MG63 (cell line): ENCODE measurements around the gene MEX3A. TPM values are rescaled to one million over a fixed set of nuclear protein-coding genes. Genes with fewer than 3 reads are reported as not detected.
"Not testable (repeated sequence)": the region's sequence is repeated elsewhere in the genome, so short reads cannot be mapped to it uniquely, and the experiment has no call there.

Experiments
- DNase-seq: peaks from one replicate; pipeline ENCODE4 v3.0.0-alpha.2; 2020
- H3K27me3 ChIP-seq: fragments of 250-450 bp; sonication (Bioruptor Pico); 2 replicates; pipeline ENCODE4 v1.5.1; 2020; ENCODE audit warnings: mild to moderate bottlenecking, moderate library complexity
- H3K36me3 ChIP-seq: fragments of 250-450 bp; sonication (Bioruptor Pico); 2 replicates; pipeline ENCODE4 v1.5.1; 2020; ENCODE audit warnings: mild to moderate bottlenecking, moderate library complexity
- H3K4me3 ChIP-seq: fragments of 250-450 bp; sonication (Bioruptor Pico); 2 replicates; pipeline ENCODE4 v1.5.1; 2020; ENCODE audit warnings: mild to moderate bottlenecking, moderate library complexity
- H3K9me3 ChIP-seq: fragments of 250-450 bp; sonication (Bioruptor Pico); 2 replicates; pipeline ENCODE4 v1.5.1; 2020; ENCODE audit warnings: mild to moderate bottlenecking, moderate library complexity
- total RNA-seq: library from RNA; depleted of rRNA; stranded (reverse); fragments of >200 nt; shearing (Covaris generic); gene quantifications from 2 replicates; pipeline ENCODE4 v1.2.3, GENCODE V29; 2014; ENCODE audit warnings: low replicate concordance; rRNA removed

MEX3A gene, protein sequence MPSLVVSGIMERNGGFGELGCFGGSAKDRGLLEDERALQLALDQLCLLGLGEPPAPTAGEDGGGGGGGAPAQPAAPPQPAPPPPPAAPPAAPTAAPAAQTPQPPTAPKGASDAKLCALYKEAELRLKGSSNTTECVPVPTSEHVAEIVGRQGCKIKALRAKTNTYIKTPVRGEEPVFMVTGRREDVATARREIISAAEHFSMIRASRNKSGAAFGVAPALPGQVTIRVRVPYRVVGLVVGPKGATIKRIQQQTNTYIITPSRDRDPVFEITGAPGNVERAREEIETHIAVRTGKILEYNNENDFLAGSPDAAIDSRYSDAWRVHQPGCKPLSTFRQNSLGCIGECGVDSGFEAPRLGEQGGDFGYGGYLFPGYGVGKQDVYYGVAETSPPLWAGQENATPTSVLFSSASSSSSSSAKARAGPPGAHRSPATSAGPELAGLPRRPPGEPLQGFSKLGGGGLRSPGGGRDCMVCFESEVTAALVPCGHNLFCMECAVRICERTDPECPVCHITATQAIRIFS
- 2.3 and 2.7 TPM in 2 replicates for total RNA-seq

GRCh38 chr1:156082309-156083091 is at the start of gene MEX3A:
Gene MEX3A (minus strand): TSS chr1:156082465. CDS start chr1:156081998, 467 bp downstream.
- Histone ChIP-seq H3K36me3 (no peaks in the 10 kb centered on the region), H3K4me3 (peak within 1 kb of the TSS; percentile 68), H3K9me3 (no peaks in the 10 kb centered on the region), H3K27me3 (no peaks in the 10 kb centered on the region)
- peak; percentile 83 for DNase-seq

GRCh38 chr1:156130578-156130942 is 48.3 kb upstream of the MEX3A start:
- H3K4me3 ChIP-seq = no peak overlapping the region
- H3K36me3 ChIP-seq = peaks cover 86% of the 10 kb centered on the region
- H3K9me3 ChIP-seq = no peaks in the 10 kb centered on the region
- DNase-seq = no peak
- H3K27me3 ChIP-seq = no peaks in the 10 kb centered on the region

DNA sequence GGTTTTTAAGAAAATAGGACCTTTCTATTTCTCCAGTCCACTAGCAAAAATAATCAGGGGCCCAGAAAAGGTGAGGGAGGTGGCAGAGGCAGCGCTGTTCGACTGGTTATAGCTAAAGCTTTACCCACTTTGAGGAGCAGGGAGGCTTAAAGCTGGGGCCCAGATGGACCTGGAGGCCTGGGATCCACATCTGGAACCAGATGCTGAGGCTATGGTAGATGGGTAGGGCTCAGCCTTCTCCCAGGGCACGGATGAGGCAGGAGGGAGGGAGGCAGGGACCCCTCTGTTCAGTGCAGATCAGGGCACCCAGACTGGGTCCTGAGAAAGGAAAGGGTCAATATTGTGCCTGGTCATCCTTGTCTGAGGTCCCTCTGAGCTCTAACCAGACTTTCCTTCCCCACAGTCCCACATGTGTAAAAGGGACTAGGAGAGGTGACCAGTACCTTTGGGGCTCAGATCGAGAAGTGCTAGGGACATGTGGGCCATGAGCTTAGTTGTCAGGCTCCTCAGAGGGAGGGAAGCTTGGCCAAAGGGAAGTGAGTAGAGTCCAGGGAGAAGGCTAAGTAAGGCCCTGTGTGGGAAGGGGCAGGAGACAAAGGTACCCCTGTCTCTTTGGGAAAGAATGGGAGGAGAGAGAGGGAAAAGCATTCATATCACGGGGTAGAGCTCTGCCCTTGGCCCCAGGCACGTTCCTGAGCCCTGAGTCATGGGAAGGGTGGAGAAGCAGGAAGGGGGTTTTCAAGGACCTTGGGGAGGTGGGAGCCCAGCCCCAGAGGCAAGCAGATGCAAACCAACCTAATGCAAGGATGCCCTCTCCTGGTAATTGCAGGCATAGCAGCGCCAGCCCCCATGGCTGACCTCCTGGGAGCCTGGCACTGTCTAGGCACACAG is 47.7 kb upstream of the MEX3A start:
- DNase-seq = peak; percentile 99
- Histone ChIP-seq H3K9me3 (no peaks in the 10 kb centered on the region), H3K36me3 (peaks cover 84% of the 10 kb centered on the region), H3K27me3 (no peaks in the 10 kb centered on the region), H3K4me3 (peak overlapping the region; percentile 7; the same call in 1 of the 2 replicates)

DNA sequence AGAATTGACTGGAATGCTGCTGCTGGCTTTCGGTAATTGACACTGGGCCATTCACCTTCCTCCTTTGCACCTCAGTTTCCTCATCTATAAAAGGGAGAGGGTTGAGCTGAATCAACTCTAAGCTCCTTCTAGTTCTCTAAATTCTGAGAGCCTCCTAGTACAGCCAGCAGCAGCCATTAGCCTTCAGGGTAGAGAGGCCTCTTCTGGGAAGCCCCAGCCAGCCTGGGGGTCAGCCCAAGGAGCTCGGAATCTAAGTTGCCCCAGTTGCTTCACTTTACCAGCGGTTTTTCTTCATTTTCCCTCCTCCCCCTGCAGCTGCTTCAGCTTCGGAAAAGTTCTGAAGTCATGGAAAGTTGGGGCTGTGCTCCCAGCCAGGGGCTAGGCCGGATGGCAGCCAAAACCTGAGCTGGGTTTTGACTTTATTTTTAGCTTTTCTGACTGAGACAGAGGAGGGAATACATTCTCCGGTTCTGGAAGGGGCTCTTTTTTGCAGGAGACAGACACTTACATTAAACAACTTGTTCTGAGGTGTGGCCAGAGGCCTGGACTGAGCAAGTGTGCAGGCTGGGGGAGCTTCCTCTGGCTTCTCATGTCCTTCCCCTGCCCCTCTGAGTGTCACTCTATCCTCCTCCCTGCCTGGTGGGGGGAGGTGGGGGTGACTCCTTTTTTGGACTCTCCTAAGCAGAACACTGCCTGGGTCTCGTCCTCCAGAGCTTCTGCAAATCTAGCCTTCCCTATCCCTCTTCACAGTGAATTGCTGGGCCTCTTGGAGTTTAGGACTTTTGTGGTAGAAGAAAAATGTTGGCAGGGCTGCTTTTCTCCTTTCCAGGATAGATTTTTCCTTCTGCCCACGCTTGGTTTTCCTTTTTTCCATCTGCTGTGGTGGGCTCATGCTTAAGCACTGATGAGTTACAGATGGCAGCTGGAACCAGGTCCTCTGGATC is 46.7 kb upstream of the MEX3A start:
- H3K27me3 ChIP-seq = no peaks in the 10 kb centered on the region
- H3K9me3 ChIP-seq = no peaks in the 10 kb centered on the region
- no peak overlapping the region; the same call in none of the 2 replicates for H3K4me3 ChIP-seq
- H3K36me3 ChIP-seq = peaks cover 83% of the 10 kb centered on the region
- DNase-seq = peak; percentile 58

GRCh38 chr1:156128308-156128653 is 46.0 kb upstream of the MEX3A start:
- Histone ChIP-seq H3K4me3 (no peak overlapping the region; the same call in 1 of the 2 replicates), H3K9me3 (no peaks in the 10 kb centered on the region), H3K27me3 (no peaks in the 10 kb centered on the region), H3K36me3 (peaks cover 81% of the 10 kb centered on the region)
- no peak for DNase-seq

- Histone ChIP-seq H3K27me3 (no peaks in the 10 kb centered on the region), H3K36me3 (peaks cover 70% of the 10 kb centered on the region), H3K9me3 (no peaks in the 10 kb centered on the region), H3K4me3 (peak overlapping the region; percentile 20)
- DNase-seq = peak; percentile 88
Measured at GRCh38 chr1:156126630-156127534, 44.6 kb upstream of the MEX3A start.

DNA sequence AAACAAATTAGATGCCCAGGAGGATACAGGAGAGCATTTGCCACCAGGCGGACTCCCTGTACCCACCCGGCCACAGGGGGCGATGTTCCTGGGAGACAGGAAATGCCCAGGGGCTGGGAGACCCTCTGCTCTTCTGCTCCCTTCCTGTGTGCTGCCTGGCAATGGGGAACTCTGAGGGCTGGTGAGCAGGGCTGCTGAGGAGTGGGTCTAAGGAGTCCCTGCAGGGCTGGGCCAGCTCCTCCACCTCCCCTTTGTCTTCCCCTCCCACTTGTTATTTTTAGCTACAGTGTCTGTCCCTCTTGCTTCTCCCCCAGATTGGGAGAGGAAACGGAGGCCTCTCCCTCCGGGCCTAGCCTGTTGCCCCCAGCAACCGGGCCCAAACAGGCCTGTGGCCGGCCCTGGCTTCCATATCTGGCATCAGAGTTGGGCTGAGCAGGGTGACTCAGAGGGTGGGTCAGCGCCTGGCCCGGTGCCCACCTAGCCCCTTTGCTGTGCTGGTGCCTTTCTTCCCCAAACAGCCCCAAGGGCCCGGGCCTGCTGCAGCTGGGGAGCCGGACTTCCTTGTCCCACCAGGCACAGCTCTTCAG is 43.9 kb upstream of the MEX3A start:
- Histone ChIP-seq H3K27me3 (no peaks in the 10 kb centered on the region), H3K36me3 (peaks cover 69% of the 10 kb centered on the region), H3K4me3 (peak overlapping the region; percentile 20), H3K9me3 (no peaks in the 10 kb centered on the region)
- peak; percentile 99 for DNase-seq

GRCh38 chr1:156125544-156125943 is 43.3 kb upstream of the MEX3A start:
- H3K9me3 ChIP-seq, DNase-seq, H3K27me3 ChIP-seq: not testable (repeated sequence)
- H3K4me3 ChIP-seq = peak overlapping the region; percentile 8; the same call in 1 of the 2 replicates
- H3K36me3 ChIP-seq = peaks cover 67% of the 10 kb centered on the region

GRCh38 chr1:156124557-156125483 is 42.6 kb upstream of the MEX3A start:
- Histone ChIP-seq H3K4me3 (peak overlapping the region; percentile 8; the same call in 1 of the 2 replicates), H3K27me3 (no peaks in the 10 kb centered on the region), H3K9me3 (no peaks in the 10 kb centered on the region), H3K36me3 (peaks cover 69% of the 10 kb centered on the region)
- DNase-seq = peak; percentile 85

- H3K36me3 ChIP-seq = peaks cover 66% of the 10 kb centered on the region
- DNase-seq = peak; percentile 99
- peak overlapping the region; percentile 25 for H3K4me3 ChIP-seq
- no peaks in the 10 kb centered on the region for H3K9me3 ChIP-seq
- no peaks in the 10 kb centered on the region for H3K27me3 ChIP-seq
Measured at GRCh38 chr1:156123356-156124196, 41.3 kb upstream of the MEX3A start.

DNA sequence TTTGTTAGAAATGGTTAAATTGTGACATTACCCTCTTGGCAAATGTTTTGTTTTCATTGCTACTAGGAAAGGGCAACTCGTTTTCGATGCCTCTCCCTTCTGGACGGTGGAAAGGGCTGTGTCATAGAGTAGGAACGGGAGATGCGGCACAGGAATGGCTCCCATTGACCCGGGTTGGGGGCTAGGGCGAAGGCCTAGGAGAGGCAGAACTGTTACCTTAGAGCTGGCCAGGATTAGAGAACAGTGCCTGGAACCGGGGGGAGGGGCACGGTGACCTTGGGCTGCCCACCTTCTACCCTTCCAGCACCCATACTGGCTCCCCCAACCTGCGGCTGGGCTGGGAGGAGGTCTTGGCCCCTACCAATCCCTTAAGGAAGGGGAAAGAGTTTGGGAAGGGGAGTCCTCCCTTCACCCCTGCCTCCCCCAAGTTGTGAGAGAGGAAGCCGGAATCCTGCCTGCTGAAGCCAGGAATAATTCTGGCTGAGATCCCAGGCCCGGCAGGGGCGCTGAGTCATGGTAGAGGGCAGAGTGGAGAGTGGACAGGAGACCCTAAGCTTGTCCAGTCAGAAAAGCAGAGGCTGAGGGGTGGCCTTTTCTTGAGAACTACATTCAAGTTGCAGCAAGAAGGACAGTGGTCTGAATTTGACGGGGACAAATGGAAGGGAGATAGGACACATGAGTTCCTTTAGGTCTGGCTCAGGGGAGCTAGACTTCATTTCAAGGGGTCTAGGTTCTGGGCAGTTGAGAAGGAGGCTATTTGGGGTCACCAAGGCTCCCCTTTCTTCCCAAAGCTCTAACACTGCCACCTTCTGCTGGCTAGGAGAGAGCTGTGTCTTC is 40.5 kb upstream of the MEX3A start:
- no peaks in the 10 kb centered on the region for H3K9me3 ChIP-seq
- DNase-seq = peak; percentile 99
- H3K36me3 ChIP-seq = peaks cover 66% of the 10 kb centered on the region
- H3K27me3 ChIP-seq = no peaks in the 10 kb centered on the region
- peak overlapping the region; percentile 25 for H3K4me3 ChIP-seq

DNA sequence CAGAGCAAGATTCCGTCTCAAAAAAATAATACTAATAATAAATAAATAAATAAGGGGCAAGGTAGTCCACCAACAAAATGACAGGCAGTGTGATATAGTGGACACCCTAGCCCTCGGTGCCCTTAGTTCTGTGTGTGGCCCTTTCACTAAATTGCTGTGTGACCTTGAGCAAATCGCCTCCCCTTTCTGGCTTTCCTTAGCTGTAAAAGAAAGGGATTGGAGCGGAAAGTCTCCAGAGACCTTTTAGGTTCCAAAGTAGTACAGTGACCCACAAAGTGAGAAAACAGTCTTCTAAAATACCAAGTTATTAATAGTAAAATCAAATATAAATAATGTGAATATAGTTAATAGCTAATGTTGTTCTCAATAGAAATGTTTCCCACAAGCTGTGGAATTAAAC is 39.8 kb upstream of the MEX3A start:
- Histone ChIP-seq H3K27me3 (no peaks in the 10 kb centered on the region), H3K4me3 (peak overlapping the region; percentile 25), H3K9me3 (no peaks in the 10 kb centered on the region), H3K36me3 (peaks cover 70% of the 10 kb centered on the region)
- DNase-seq = no peak
